GM21717 (cell line): ENCODE measurements around the gene NT5C.

Source experiments
- ATAC-seq: cut with Tn5 transposase; IDR thresholded peaks from one replicate; pipeline ENCODE4 v1.9.1; 2021; ENCODE audit warnings: mild to moderate bottlenecking, moderate library complexity; ENCODE audit not compliant: unreplicated experiment

Gene NT5C

DNA sequence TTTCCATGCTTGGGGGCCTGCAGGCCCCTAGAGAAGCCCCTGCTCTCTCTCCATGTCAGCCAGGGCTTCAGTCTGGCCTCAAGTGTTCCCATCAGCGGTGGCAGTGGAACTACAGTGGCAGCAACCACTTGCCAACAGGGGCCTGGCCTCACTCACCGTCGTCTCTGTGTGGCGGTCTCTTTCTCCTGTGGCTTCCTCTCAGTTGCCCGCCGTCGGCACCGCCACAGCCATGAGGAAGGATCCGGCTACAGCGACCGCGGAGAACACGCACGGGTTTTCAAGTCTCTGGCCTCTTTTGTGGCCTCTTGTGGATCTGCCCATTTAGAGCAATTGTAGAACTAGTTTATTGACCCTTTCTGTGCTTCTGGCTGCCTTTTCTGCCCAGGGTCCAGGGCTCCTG is 13.2 kb downstream of the NT5C start:
- no peak for ATAC-seq

DNA sequence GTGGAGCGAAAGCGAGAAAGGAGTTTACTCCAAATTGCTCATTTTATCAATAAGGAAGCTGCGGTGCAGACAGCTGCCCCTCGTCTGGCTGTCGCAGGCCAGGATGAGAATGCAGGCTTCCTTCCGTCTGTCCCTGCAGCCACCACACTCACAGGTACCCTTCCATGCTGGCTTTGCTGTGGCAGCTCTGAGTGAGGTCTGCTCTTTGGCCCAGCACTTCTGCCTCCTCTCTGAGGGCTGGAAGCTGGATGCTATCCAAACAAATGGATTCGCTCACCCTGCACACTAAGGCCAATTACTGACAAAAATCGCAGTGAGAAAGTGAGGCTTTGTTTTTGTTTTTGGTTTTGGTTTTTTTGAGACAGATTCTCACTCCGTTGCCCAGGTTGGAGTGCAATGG is 14.8 kb downstream of the NT5C start:
- ATAC-seq = no peak

DNA sequence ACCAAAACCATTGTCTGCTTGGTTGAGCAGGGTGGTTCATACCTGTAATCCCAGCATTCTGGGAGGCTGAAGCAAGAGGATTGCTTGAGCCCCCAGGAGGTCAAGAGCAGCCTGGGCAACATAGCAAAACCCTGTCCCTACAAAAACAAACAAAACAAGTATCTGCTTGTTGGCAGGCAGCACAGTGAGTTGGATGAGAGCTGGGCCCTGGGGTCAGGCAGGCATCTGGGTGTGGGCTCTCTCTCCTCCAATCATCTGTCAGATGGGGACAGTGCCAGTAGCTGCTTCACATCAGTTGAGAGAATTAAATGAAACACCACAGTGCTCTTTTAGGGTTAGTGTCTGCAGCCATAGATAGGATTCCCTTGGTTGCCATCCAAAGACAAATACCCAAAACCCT is 16.0 kb downstream of the NT5C start:
- no peak for ATAC-seq

DNA sequence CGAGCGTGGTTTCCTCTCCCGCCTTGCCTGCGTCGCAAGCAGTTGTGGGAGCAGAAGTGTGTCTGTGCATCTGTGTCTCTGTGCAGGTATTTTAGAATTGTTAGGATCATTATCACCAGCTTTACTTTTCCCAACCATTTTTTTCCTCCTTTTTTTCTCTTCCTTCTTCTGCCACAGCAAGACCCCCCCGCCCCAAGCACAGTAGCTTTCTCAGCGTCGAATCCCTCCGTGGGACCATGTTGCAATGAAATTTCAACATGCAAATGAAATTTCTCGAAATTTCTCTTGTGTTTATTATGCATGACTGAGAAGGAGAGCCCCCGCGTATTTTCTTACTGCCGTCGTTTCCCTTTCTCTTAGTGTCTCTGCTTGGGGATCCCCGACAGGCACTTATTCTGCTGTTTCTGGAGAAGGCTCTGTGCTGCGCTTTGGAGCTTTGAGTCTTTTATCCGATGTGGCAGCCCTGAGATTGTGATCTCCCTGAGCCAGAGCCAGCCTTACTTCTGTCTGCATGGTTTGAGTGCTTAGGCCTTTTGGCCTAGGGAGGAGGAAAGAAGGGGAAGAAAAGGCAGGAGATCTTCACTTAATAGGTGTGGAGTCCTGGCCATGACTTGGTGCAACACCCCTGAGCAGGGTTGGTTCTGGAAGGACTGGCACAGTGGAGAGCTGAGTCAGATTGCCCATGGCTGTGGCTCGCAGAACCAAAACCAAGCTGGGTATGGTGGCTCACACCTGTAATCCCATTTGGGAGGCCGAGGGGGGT is 16.8 kb downstream of the NT5C start:
- no peak for ATAC-seq

DNA sequence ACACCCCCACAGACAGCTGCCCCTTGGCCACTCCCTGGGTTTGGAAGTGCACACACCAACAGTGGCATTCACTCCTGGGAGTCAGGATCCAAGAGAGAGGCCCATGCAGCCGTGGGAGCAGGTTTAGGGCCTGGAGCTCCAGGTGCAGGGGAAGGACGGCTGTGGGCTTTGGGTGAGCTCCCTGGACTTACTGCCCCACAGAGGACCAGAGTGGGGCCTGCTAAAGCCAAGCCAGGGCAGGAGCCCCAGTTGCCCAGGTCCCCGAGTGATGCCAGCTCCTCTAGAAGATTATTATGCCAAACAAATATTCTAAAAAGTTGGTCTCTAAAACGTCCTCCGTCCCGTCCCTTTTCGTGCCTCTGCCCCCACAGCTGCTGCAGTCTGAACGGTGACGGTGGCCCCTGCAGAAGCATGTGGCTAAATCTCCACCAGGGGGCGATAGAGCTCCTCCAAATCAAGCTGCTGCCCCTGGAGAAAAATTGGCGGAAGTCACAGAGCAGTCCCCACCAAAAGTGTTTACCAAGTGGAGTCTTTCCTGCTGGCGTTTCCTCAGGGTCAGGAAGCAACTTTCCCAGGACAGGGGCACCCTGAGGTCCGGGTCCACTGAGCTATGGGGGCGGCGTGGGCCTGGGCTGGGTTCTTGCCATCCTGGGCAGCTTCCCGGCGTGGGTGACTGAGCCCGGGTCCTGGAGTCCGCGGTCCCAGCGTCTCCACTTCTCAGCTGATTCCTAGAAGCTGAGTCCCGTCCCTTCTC is 17.6 kb downstream of the NT5C start:
- no peak for ATAC-seq

DNA sequence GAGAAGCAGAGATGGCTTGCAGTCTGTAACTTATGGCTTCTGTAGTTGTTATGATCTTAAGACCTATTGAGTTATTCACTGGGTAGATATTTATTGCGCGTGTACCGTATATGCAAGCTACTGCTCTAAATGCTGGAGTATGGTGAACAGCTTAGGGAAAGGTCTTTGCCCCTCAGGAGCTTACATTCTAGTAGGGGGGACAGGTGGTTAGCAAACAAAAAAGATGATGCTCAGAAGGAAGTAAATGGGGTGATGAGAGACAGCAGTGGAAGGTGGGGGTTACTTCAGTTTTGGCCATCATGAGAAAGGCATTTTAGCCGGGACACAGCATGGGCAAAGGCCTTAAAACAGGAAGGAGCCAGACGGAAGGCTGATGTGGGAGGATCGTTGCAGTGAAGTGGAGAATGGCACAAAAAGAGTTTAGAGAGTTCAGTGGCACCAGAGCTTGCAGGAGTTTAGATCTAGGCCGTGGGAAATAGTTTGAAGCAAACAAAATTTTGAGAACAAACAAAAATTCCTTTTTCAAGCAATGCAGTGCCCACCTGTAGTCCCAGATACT is 19.7 kb downstream of the NT5C start:
- ATAC-seq = no peak

DNA sequence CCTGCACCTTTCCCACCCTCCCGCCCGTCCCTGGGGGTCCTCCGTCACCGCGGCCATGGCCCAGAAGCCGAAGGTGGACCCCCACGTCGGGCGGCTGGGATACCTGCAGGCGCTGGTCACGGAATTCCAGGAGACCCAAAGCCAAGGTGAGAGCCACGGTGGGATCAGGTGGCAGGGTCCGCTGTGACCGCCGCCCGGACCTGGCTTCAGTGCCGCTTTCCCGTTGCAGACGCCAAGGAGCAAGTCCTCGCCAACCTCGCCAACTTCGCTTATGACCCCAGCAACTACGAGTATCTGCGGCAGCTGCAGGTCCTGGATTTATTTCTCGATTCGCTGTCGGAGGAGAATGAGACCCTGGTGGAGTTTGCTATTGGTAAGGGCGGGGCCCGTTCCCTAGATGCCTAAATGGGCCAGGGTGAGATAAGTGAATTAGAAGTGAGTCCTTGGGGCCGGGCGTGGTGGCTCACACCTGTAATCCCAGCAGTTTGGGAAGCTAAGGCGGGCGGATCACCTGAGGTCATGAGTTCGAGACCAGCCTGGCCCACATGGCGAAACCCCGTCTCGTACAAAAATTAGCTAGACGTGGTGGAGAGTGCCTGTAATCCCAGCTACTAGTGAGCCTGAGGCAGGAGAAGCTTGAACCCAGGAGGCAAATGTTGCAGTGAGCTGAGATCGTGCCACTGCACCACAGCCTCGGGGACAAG is 21.2 kb downstream of the NT5C start:
- ATAC-seq = no peak

DNA sequence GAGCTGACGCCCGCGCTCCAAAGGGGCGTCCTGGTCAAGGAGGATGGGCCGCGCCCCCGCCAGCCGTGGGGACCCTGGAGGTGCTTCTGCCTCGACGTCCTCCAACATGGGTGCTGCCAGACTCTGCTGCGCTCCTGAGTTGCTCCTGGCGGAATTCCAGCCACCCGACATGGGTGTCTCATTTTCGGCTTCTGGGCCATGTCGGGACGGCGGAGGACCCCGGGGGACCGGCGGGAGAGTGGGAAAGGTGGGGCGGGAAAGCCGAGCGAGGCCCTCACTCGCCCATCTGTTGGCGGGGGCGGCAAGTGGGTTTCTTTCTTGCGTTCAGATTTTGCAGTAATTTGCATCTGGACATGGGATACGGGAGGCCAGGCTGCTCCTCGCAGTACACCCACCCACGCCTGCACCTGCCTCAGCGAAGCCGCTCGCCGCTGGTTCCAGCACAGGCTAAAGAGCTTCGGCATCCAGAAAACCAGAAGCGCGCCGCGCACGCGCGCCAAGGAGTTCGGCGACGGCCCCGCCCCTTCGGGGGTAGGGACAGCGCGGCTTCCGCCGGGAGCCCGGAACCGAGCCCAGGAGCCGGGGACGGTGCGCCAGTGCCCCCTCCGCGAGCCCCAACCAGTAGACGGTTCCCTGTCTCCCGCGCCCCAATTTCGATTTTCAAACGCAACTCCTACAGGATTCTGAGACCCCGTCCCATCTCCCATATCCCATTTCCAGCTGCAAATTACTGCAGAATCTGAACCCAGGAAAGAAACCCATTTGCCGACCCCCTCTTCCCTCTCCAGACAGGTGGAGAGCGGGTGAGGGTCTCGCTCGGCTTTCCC is 21.9 kb downstream of the NT5C start, which contains the start of gene ARMC7:
ARMC7 (plus strand) TSS at position 563 of the 827 bp plus-strand sequence. CDS start 320 bp downstream, outside the sequence.
- no peak for ATAC-seq

DNA sequence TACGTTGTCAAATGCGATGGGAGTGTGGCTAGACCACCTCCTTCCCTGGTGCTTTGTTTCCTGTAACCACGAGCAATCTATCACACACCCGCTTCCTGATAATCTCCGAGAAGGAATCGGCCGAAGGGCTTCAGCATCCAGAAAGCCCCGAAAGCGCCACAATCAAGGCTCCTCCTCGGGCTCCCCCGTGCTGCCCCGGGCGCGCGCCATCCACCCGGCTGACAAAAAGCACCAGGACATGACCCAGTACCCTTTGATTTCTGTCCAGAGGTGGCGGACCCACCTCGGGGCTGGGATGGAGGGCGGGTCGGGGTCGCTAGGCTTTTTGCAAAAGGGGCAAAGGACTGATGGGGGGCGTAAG is 22.5 kb downstream of the NT5C start:
- no peak for ATAC-seq

DNA sequence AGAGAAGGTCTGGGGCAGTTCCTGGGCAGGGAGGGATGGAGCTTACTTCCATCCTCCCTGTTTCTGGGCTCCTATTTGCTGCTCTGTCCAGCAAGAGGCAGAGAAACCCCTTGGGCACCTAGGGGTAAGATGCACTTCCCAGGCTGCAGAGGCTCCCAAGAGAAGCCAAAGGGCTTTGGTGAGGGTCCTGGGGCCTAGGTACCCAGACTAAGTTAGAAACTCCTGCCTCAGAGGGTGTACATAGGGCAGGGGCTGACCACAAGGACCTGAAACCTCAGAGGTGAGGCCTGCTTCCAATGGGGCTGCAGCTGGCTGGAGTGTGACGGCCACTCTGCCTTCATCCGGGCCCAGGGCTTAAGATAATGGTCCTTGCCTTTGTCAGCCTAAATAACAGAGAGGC is 23.3 kb downstream of the NT5C start:
- ATAC-seq = no peak

DNA sequence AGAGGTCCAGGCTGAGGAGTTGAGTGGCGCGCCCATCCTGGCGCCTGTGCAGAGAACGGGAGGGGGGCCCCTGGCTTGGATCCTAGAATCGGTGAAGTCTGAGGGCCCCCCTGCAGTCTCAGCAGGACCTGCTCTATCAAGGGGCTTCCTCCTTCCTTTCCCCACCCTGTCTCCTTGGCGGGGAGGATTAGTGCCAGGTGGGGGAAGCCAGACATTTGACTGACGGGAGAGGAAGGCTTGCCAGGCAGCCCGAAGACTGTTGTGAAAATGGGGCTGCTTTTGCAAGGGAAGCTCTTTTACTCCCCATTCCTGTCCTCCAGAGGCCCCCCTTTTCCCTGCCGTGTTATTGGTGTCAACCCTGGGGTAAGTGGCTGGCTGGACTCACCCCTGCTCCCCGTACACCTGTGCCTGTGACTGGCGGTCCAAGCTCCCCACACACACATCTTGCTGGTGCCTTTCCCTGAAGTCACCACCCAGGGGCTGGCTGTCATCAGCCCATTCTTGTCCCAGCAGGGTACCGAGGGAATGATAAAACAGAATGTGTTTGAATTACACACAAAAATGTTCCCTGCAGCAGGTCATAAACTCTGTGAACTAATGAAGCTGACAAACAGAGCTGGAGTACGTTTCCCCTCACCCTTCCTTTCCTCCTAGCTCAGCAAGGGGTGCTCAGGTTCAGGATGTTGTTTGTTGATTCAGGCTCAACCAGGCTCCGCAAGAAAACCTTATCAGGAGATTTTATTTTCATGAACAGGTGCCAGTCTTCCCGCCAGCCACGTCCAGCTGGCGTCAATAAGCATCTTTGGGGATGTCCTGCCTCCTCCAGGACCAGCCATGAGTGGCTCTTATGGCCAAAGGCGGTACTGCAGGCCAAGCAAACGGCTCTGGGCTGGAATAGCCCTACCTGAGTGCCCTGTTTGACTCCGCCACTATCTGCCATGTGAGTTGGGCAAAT is 26.1 kb downstream of the NT5C start:
- no peak for ATAC-seq

DNA sequence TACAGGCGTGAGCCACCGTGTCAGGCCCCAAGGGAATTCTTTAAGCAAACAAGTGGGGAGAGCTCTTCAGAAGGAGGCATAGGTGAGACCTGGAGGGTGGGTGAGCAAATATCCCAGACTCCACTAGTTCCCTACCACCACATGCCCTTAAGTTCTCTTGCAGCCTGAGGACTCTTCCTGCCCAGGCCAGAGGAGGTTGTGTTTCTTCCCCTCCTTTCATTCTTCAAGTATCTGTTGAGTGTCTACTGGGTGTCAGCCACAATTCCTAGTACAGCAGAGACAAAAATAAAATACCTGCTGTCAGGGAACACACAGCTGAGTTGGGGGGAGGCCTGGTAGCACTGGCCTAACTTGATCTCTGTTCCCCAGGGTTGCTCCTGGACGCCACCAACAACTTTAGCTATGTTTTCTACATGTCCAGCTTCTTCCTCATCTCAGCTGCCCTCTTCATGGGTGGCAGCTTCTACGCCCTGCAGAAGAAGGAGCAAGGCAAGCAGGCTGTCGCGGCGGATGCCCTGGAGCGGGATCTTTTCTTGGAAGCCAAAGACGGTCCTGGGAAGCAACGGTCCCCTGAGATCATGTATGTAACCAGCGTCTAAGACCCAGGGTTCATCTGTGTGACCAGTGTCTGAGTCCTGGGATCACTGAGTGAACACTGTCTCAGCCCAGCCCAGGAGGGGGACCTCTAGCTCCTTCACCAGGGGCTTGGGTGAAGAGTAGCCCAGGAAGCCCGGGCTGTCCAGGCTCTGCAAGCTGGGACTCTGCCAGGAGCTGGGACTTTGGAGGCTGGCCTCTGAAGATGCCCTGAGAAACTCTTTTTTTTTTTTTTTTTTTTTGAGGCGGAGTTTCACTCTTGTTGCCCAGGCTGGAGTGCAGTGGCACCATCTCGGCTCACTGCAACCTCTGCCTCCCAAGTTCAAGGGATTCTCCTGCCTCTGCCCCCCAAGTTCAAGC is 27.7 kb downstream of the NT5C start:
- ATAC-seq = no peak

DNA sequence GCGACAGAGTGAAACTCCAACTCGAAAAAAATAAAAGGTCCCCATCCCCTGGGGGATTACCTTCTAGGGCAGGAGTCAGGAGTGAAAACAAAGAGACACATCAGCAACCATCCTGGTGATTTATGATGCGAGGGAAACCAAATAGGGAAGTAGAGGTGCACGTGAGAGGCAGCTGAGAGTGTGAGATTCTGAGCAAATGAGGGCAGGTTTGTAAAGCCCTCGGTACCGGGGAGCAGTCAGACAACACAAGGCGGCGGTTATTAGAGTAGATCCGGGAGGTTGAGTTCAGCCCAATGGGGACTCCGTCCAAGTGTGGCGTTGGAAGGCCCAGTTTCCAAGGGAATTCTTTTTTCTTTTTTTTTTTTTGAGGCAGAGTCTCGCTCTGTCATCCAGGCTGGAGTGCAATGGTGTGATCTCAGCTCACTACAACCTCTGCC is 29.1 kb downstream of the NT5C start:
- ATAC-seq = no peak

DNA sequence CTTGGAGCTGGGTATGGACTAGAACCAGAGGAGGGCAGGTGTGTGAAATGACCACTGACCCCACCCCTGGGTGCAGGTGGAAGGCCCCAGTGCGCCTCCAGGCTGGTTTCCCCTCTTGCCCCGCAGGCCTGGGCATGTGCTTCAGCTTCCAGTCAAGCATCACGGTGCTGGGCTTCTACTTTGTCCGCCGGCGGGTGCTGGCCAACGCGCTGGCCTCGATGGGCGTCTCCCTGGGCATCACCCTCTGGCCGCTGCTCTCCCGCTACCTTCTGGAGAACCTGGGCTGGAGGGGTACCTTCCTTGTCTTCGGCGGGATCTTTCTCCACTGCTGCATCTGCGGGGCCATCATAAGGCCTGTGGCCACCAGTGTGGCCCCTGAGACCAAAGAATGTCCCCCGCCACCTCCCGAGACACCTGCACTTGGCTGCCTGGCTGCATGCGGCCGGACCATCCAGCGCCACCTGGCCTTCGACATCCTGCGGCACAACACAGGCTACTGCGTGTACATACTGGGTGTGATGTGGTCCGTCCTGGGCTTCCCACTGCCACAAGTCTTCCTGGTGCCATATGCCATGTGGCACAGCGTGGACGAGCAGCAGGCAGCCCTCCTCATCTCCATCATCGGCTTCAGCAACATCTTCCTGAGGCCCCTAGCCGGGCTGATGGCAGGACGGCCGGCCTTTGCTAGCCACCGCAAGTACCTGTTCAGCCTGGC is 31.5 kb downstream of the NT5C start:
- ATAC-seq = no peak

DNA sequence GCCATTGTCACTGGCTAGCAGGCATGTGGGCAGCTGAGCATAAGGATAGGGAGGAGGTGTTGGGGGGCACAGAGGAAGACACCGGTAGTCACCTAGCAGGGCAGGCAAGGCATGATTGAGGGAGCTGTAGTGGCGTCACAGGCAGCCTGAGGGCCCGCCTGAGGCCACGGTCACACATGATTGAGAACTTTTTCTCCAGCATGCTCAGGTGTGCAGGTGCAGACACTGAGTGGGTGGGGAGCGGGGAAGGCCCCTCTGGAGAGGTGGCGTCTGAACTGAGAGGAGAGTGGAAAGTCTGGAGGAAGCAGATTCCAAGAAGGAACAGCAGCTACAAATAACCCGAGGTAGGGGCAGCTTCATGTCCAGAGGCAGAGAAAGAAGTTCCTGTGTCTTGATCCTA is 32.7 kb downstream of the NT5C start:
- no peak for ATAC-seq

DNA sequence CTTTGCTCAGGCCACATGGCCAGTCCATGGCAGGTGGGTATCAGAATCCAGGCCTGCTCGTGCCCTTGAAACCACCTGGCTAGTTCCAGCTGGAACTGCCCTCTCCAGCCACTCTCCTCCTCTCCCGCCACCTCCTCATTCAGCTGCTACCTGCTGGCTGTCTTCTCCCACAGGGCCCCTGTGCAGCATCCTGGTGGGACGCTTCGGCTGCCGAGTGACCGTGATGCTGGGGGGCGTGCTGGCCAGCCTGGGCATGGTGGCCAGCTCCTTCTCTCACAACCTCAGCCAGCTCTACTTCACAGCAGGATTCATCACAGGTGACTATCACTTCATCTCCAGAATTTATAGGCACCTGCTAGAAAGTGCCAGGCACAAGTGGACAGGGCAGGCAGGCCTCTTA is 33.7 kb downstream of the NT5C start:
- no peak for ATAC-seq

DNA sequence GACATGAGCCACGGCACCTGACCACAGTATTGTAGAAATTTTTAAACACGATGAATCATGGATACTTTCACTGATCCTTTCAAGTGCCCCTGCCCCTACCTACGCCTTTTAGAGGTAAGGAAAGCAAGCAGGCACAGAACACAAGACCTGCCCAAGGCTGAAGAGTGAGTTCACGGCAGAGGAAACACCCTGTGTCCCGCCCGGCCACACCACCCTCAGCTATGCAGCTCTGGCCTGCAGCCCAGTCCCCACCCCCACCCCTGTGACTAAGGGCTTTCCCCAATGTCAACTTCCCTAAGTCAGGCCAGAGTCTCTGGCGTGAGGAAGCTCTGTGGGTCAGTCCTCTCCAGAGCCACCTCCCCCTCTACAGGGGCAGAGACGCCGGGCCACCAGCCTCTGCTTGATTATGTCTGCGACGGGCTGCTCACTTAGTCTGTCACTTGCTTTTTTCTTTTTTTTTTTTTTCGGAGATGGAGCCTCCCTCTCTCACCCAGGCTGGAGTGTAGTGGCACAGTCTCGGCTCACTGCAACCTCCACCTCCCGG is 35.4 kb downstream of the NT5C start:
- ATAC-seq = no peak
